H9 (cell line): Measurements from ENCODE around the gene KIF6. TPM values are rescaled to one million over a fixed set of nuclear protein-coding genes. Genes with fewer than 3 reads are reported as not detected.

Source experiments
- DNase-seq: peaks from one replicate; pipeline ENCODE4 v3.0.0-alpha.2; 2017
- H2AFZ ChIP-seq: one replicate; pipeline ENCODE4 v1.6.1; 2013; ENCODE audit warnings: mild to moderate bottlenecking, low read length, control low read depth, moderate library complexity
- H2AK5ac ChIP-seq: 2 replicates; pipeline ENCODE4 v1.6.1; 2013; ENCODE audit warnings: low read length, control low read depth, mixed read lengths; ENCODE audit not compliant: insufficient read length
- H2BK120ac ChIP-seq: one replicate; pipeline ENCODE4 v1.6.1; 2013; ENCODE audit warnings: low read depth, mild to moderate bottlenecking, low read length, control low read depth, inconsistent platforms; ENCODE audit not compliant: poor library complexity, severe bottlenecking
- H2BK12ac ChIP-seq: 2 replicates; pipeline ENCODE4 v1.6.1; 2013; ENCODE audit warnings: low read length, control low read depth, mixed read lengths, low read depth; ENCODE audit not compliant: insufficient read length
- H2BK15ac ChIP-seq: 2 replicates; pipeline ENCODE4 v1.6.1; 2013; ENCODE audit warnings: low read depth, low read length, control low read depth
- H2BK20ac ChIP-seq: one replicate; pipeline ENCODE4 v1.6.1; 2013; ENCODE audit warnings: low read depth, mild to moderate bottlenecking, low read length, control low read depth, inconsistent platforms; ENCODE audit not compliant: poor library complexity, severe bottlenecking
- H2BK5ac ChIP-seq: 2 replicates; pipeline ENCODE4 v1.6.1; 2013; ENCODE audit warnings: low read length, control low read depth, mixed read lengths; ENCODE audit not compliant: insufficient read length
- H3K14ac ChIP-seq: 2 replicates; pipeline ENCODE4 v1.6.1; 2013; ENCODE audit warnings: low read length, control low read depth; ENCODE audit not compliant: insufficient read depth
- H3K18ac ChIP-seq: 2 replicates; pipeline ENCODE4 v1.6.1; 2013; ENCODE audit warnings: low read depth, mild to moderate bottlenecking, mixed read lengths, low read length, control low read depth; ENCODE audit not compliant: insufficient read length
- H3K23ac ChIP-seq: 2 replicates; pipeline ENCODE4 v1.6.1; 2013; ENCODE audit warnings: low read length, control low read depth, mixed read lengths, low read depth; ENCODE audit not compliant: insufficient read length
- H3K23me2 ChIP-seq: 2 replicates; pipeline ENCODE4 v1.6.1; 2013; ENCODE audit warnings: low read depth, mild to moderate bottlenecking, mixed read lengths, low read length, control low read depth; ENCODE audit not compliant: insufficient read length, poor library complexity, severe bottlenecking
- H3K27ac ChIP-seq: 2 replicates; pipeline ENCODE4 v1.5.1; 2013; ENCODE audit warnings: low read length, control low read depth, mixed read lengths, low read depth; ENCODE audit not compliant: insufficient read length
- H3K27me3 ChIP-seq: 2 replicates; pipeline ENCODE4 v1.6.1; 2013; ENCODE audit warnings: low read length, control low read depth, inconsistent platforms; ENCODE audit not compliant: insufficient read depth
- H3K4ac ChIP-seq: 2 replicates; pipeline ENCODE4 v1.6.1; 2013; ENCODE audit warnings: low read depth, mild to moderate bottlenecking, control low read depth, inconsistent platforms, low read length, moderate library complexity
- H3K4me1 ChIP-seq: 2 replicates; pipeline ENCODE4 v1.6.1; 2013; ENCODE audit warnings: low read length, control low read depth, inconsistent platforms; ENCODE audit not compliant: insufficient read depth
- H3K4me2 ChIP-seq: 2 replicates; pipeline ENCODE4 v1.6.1; 2013; ENCODE audit warnings: low read length, control low read depth, mixed read lengths; ENCODE audit not compliant: insufficient read length, insufficient read depth
- H3K56ac ChIP-seq: 2 replicates; pipeline ENCODE4 v1.6.1; 2013; ENCODE audit warnings: low read depth, mild to moderate bottlenecking, mixed read lengths, low read length, control low read depth; ENCODE audit not compliant: insufficient read length
- H3K79me1 ChIP-seq: 2 replicates; pipeline ENCODE4 v1.6.1; 2013; ENCODE audit warnings: low read depth, mild to moderate bottlenecking, moderate library complexity, low read length, control low read depth, inconsistent platforms; ENCODE audit not compliant: insufficient read depth, poor library complexity, severe bottlenecking
- H3K79me2 ChIP-seq: 2 replicates; pipeline ENCODE4 v1.6.1; 2013; ENCODE audit warnings: low read length, control low read depth, inconsistent platforms; ENCODE audit not compliant: insufficient read depth
- H3K9ac ChIP-seq: 2 replicates; pipeline ENCODE4 v1.6.1; 2013; ENCODE audit warnings: low read length, control low read depth, mixed read lengths; ENCODE audit not compliant: insufficient read length; ENCODE audit errors: extremely low read depth
- H3K9me3 ChIP-seq: one replicate; pipeline ENCODE4 v1.6.1; 2013; ENCODE audit warnings: low read depth, low read length, inconsistent platforms; ENCODE audit not compliant: control insufficient read depth
- H3T11ph ChIP-seq: one replicate; pipeline ENCODE4 v1.6.1; 2013; ENCODE audit warnings: mild to moderate bottlenecking, low read length, control low read depth, inconsistent platforms
- H4K20me1 ChIP-seq: one replicate; pipeline ENCODE4 v1.6.1; 2013; ENCODE audit not compliant: control insufficient read depth, insufficient read length, insufficient read depth
- H4K5ac ChIP-seq: 2 replicates; pipeline ENCODE4 v1.6.1; 2013; ENCODE audit warnings: low read depth, mild to moderate bottlenecking, mixed read lengths, low read length, control low read depth; ENCODE audit not compliant: insufficient read length
- H4K8ac ChIP-seq: replicated peaks from 2 replicates; pipeline ENCODE4 v1.6.1; 2013; ENCODE audit warnings: low read length, control low read depth, mixed read lengths, low read depth; ENCODE audit not compliant: insufficient read length
- H4K91ac ChIP-seq: 2 replicates; pipeline ENCODE4 v1.6.1; 2013; ENCODE audit warnings: low read depth, mild to moderate bottlenecking, moderate library complexity, mixed read lengths, low read length, control low read depth; ENCODE audit not compliant: insufficient read length
- H3K27ac Mint-ChIP-seq, 3 experiments: 2 replicates in 2 of 3; 3 replicates in 1 of 3; pipeline ENCODE4 v1.8.0; 2020 to 2021; ENCODE audit warnings: mixed read lengths in 3 of 3, mild to moderate bottlenecking in 1 of 3, moderate library complexity in 1 of 3
- H3K27me3 Mint-ChIP-seq: 2 replicates; pipeline ENCODE4 v1.8.0; 2021; ENCODE audit warnings: low read depth, mild to moderate bottlenecking, moderate library complexity, mixed read lengths
- H3K36me3 Mint-ChIP-seq, 3 experiments: 2 replicates in 2 of 3; 3 replicates in 1 of 3; pipeline ENCODE4 v1.8.0; 2020 to 2021; ENCODE audit warnings: low read depth in 3 of 3, mixed read lengths in 3 of 3; ENCODE audit not compliant: insufficient read depth in 1 of 3
- H3K4me1 Mint-ChIP-seq, 2 experiments: 2 replicates each; pipeline ENCODE4 v1.8.0; 2020; ENCODE audit warnings: mixed read lengths in 2 of 2
- H3K4me3 Mint-ChIP-seq, 2 experiments: 2 replicates in 1 of 2; 3 replicates in 1 of 2; pipeline ENCODE4 v1.8.0; 2020 to 2021; ENCODE audit warnings: mild to moderate bottlenecking in 2 of 2, mixed read lengths in 2 of 2, moderate library complexity in 1 of 2
- H3K9me3 Mint-ChIP-seq, 2 experiments: 2 replicates in 1 of 2; 3 replicates in 1 of 2; pipeline ENCODE4 v1.8.0; 2020; ENCODE audit warnings: mild to moderate bottlenecking in 2 of 2, mixed read lengths in 2 of 2, moderate library complexity in 1 of 2
- WGBS: extraction: QIAGEN DNeasy Blood & Tissue Kit; methylation state at CpG from one replicate; pipeline ENCODE4 v1.1.7; 2013; ENCODE audit warnings: missing lambda C conversion rate, low lambda C conversion rate, mixed read lengths; ENCODE audit not compliant: insufficient read length; ENCODE audit errors: extremely low coverage; 5-methylcytosine and 5-hydroxymethylcytosine counted together
- total RNA-seq: library from RNA; stranded (reverse); gene quantifications from 2 replicates; pipeline ENCODE4 v1.2.1, GENCODE V29; 2021
- TF ChIP-seq, protein P1 (sequence below): fragments of 200-600 bp; sonication (generic); conservative IDR thresholded peaks from 3 replicates; pipeline ENCODE4 v1.8.0; 2021; ENCODE audit warnings: antibody characterized with exemption, mild to moderate bottlenecking

The KIF6 gene
- total RNA-seq, 1 experiment from 2014 or later, result 0.63 TPM

DNA sequence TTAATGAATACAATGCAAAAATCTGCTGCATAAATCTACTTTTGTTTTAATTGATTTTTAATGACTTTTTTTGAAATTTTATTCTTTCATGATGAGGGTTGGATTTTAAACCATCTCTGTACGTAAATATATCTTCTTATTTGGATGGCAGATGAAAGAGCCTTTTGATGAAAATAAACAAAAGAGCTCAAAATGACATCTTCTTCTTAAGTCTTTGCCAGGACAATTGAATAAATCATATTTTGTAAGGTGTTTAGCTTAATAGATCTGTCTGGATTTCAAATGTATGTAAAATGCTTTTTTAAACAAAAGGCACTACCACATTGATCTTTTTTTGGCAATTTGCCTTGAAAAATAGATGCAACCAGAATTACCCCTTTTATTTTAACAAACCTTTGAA, 39.3 kb downstream of the KIF6 start:
- Histone ChIP-seq H4K5ac (no peak overlapping the region), H3K4me1 (no peaks in the 10 kb centered on the region), H2BK5ac (no peak overlapping the region), H3K4me2 (no peak overlapping the region), H3T11ph (no peak overlapping the region), H2BK15ac (no peak overlapping the region), H2BK20ac (no peak overlapping the region), H4K91ac (no peak overlapping the region), H3K14ac (no peak overlapping the region), H2BK12ac (no peak overlapping the region), H3K79me2 (no peaks in the 10 kb centered on the region), H2AFZ (no peak overlapping the region), H3K9ac (no peak overlapping the region), H3K56ac (no peak overlapping the region), H3K4ac (no peak overlapping the region), H3K27me3 (no peaks in the 10 kb centered on the region), H4K8ac (no peak overlapping the region), H3K27ac (no peak overlapping the region), H3K79me1 (no peaks in the 10 kb centered on the region), H4K20me1 (no peaks in the 10 kb centered on the region), H3K23me2 (no peaks in the 10 kb centered on the region), H3K9me3 (no peaks in the 10 kb centered on the region), H3K18ac (no peak overlapping the region), H3K23ac (no peak overlapping the region), H2AK5ac (no peak overlapping the region), H2BK120ac (no peak overlapping the region)
- no CpG with 5 or more reads among the region's 1 CpG for WGBS
- H3K27me3 Mint-ChIP-seq, result no peaks in the 10 kb centered on the region
- peaks cover 7 to 12% of the 10 kb centered on the region in 2 experiments for H3K4me1 Mint-ChIP-seq
- H3K9me3 Mint-ChIP-seq, result no peaks in the 10 kb centered on the region
- no peak overlapping the region for H3K27ac Mint-ChIP-seq
- H3K4me3 Mint-ChIP-seq, result no peak overlapping the region
- no peaks in the 10 kb centered on the region for H3K36me3 Mint-ChIP-seq
- no peak for DNase-seq
- TF ChIP-seq, protein P1, sequence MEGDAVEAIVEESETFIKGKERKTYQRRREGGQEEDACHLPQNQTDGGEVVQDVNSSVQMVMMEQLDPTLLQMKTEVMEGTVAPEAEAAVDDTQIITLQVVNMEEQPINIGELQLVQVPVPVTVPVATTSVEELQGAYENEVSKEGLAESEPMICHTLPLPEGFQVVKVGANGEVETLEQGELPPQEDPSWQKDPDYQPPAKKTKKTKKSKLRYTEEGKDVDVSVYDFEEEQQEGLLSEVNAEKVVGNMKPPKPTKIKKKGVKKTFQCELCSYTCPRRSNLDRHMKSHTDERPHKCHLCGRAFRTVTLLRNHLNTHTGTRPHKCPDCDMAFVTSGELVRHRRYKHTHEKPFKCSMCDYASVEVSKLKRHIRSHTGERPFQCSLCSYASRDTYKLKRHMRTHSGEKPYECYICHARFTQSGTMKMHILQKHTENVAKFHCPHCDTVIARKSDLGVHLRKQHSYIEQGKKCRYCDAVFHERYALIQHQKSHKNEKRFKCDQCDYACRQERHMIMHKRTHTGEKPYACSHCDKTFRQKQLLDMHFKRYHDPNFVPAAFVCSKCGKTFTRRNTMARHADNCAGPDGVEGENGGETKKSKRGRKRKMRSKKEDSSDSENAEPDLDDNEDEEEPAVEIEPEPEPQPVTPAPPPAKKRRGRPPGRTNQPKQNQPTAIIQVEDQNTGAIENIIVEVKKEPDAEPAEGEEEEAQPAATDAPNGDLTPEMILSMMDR, result no peak
